ENCODE data around the gene NACC2. TPM values are rescaled to one million over a fixed set of nuclear protein-coding genes. Genes with fewer than 3 reads are reported as not detected.

The NACC2 gene
- total and polyA plus RNA-seq, 2 experiments from 2014 or later = 3.8 to 20.8 TPM

DNA sequence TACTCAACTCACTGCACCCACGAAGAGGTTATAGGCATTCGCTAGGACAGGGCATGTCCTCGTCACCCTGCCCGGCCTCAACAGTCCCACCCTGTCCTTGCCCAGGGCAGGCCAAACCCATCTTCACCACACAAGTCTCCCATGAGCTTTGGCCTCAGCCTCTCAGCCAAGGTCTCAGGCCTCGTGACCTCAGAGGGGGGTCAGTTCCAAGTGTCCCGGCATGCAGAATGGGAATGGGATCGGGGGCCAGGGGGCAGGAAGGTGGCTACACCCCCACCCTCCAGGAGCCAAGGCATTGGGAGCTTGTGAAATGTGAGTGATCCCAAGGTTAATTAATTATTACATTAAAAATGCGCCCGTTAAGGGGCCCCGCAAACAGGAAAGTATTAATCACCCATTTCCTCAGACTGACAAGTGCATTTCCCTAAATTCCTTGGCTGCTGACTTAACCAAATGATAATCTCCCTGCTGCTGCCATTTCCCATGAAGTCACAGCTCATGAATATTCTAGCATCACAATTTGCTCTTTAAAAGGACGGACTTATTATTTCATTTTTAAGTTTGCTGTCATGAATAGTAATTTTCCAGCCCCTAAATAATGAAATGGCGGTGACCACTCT lies 125.9 kb downstream of the NACC2 start:
- no peak for ATAC-seq
- TF ChIP-seq CREB1 (CRISPR knock-in tag; IDR thresholded peaks at IDR 0.05; ENCODE audit: low read depth) (no peak), EZH2 (IDR thresholded peaks at IDR 0.05; ENCODE audit: low read depth, unreplicated experiment) (no peak), JUNB (IDR thresholded peaks at IDR 0.05; ENCODE audit: unreplicated experiment) (no peak), POLR2AphosphoS5 (IDR thresholded peaks at IDR 0.05; ENCODE audit: low read depth) (no peak), EZH2phosphoT487 (IDR thresholded peaks at IDR 0.05; ENCODE audit: unreplicated experiment) (no peak), ZNF331 (CRISPR knock-in tag; IDR thresholded peaks at IDR 0.05; ENCODE audit: low read depth) (no peak), STAT1 (IDR thresholded peaks at IDR 0.05; ENCODE audit: unreplicated experiment) (no peak), NANOG (IDR thresholded peaks at IDR 0.05; ENCODE audit: borderline replicate concordance) (no peak), ZNF114 (CRISPR knock-in tag; IDR thresholded peaks at IDR 0.05) (no peak)
- TF ChIP-seq, protein P1, sequence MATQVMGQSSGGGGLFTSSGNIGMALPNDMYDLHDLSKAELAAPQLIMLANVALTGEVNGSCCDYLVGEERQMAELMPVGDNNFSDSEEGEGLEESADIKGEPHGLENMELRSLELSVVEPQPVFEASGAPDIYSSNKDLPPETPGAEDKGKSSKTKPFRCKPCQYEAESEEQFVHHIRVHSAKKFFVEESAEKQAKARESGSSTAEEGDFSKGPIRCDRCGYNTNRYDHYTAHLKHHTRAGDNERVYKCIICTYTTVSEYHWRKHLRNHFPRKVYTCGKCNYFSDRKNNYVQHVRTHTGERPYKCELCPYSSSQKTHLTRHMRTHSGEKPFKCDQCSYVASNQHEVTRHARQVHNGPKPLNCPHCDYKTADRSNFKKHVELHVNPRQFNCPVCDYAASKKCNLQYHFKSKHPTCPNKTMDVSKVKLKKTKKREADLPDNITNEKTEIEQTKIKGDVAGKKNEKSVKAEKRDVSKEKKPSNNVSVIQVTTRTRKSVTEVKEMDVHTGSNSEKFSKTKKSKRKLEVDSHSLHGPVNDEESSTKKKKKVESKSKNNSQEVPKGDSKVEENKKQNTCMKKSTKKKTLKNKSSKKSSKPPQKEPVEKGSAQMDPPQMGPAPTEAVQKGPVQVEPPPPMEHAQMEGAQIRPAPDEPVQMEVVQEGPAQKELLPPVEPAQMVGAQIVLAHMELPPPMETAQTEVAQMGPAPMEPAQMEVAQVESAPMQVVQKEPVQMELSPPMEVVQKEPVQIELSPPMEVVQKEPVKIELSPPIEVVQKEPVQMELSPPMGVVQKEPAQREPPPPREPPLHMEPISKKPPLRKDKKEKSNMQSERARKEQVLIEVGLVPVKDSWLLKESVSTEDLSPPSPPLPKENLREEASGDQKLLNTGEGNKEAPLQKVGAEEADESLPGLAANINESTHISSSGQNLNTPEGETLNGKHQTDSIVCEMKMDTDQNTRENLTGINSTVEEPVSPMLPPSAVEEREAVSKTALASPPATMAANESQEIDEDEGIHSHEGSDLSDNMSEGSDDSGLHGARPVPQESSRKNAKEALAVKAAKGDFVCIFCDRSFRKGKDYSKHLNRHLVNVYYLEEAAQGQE (IDR thresholded peaks at IDR 0.05; ENCODE audit: unreplicated experiment) = no peak
- TF ChIP-seq, protein P2, sequence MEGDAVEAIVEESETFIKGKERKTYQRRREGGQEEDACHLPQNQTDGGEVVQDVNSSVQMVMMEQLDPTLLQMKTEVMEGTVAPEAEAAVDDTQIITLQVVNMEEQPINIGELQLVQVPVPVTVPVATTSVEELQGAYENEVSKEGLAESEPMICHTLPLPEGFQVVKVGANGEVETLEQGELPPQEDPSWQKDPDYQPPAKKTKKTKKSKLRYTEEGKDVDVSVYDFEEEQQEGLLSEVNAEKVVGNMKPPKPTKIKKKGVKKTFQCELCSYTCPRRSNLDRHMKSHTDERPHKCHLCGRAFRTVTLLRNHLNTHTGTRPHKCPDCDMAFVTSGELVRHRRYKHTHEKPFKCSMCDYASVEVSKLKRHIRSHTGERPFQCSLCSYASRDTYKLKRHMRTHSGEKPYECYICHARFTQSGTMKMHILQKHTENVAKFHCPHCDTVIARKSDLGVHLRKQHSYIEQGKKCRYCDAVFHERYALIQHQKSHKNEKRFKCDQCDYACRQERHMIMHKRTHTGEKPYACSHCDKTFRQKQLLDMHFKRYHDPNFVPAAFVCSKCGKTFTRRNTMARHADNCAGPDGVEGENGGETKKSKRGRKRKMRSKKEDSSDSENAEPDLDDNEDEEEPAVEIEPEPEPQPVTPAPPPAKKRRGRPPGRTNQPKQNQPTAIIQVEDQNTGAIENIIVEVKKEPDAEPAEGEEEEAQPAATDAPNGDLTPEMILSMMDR (conservative IDR thresholded peaks at IDR 0.05; ENCODE audit: low read depth in 2 of 2) = no peak
- TF ChIP-seq, protein P3, sequence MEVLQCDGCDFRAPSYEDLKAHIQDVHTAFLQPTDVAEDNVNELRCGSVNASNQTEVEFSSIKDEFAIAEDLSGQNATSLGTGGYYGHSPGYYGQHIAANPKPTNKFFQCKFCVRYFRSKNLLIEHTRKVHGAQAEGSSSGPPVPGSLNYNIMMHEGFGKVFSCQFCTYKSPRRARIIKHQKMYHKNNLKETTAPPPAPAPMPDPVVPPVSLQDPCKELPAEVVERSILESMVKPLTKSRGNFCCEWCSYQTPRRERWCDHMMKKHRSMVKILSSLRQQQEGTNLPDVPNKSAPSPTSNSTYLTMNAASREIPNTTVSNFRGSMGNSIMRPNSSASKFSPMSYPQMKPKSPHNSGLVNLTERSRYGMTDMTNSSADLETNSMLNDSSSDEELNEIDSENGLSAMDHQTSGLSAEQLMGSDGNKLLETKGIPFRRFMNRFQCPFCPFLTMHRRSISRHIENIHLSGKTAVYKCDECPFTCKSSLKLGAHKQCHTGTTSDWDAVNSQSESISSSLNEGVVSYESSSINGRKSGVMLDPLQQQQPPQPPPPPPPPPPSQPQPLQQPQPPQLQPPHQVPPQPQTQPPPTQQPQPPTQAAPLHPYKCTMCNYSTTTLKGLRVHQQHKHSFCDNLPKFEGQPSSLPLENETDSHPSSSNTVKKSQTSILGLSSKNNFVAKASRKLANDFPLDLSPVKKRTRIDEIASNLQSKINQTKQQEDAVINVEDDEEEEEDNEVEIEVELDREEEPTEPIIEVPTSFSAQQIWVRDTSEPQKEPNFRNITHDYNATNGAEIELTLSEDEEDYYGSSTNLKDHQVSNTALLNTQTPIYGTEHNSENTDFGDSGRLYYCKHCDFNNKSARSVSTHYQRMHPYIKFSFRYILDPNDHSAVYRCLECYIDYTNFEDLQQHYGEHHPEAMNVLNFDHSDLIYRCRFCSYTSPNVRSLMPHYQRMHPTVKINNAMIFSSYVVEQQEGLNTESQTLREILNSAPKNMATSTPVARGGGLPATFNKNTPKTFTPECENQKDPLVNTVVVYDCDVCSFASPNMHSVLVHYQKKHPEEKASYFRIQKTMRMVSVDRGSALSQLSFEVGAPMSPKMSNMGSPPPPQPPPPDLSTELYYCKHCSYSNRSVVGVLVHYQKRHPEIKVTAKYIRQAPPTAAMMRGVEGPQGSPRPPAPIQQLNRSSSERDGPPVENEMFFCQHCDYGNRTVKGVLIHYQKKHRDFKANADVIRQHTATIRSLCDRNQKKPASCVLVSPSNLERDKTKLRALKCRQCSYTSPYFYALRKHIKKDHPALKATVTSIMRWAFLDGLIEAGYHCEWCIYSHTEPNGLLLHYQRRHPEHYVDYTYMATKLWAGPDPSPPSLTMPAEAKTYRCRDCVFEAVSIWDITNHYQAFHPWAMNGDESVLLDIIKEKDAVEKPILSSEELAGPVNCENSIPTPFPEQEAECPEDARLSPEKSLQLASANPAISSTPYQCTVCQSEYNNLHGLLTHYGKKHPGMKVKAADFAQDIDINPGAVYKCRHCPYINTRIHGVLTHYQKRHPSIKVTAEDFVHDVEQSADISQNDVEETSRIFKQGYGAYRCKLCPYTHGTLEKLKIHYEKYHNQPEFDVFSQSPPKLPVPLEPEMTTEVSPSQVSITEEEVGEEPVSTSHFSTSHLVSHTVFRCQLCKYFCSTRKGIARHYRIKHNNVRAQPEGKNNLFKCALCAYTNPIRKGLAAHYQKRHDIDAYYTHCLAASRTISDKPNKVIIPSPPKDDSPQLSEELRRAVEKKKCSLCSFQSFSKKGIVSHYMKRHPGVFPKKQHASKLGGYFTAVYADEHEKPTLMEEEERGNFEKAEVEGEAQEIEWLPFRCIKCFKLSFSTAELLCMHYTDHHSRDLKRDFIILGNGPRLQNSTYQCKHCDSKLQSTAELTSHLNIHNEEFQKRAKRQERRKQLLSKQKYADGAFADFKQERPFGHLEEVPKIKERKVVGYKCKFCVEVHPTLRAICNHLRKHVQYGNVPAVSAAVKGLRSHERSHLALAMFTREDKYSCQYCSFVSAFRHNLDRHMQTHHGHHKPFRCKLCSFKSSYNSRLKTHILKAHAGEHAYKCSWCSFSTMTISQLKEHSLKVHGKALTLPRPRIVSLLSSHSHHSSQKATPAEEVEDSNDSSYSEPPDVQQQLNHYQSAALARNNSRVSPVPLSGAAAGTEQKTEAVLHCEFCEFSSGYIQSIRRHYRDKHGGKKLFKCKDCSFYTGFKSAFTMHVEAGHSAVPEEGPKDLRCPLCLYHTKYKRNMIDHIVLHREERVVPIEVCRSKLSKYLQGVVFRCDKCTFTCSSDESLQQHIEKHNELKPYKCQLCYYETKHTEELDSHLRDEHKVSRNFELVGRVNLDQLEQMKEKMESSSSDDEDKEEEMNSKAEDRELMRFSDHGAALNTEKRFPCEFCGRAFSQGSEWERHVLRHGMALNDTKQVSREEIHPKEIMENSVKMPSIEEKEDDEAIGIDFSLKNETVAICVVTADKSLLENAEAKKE (CRISPR knock-in tag; IDR thresholded peaks at IDR 0.05) = no peak
- TF ChIP-seq, protein P4, sequence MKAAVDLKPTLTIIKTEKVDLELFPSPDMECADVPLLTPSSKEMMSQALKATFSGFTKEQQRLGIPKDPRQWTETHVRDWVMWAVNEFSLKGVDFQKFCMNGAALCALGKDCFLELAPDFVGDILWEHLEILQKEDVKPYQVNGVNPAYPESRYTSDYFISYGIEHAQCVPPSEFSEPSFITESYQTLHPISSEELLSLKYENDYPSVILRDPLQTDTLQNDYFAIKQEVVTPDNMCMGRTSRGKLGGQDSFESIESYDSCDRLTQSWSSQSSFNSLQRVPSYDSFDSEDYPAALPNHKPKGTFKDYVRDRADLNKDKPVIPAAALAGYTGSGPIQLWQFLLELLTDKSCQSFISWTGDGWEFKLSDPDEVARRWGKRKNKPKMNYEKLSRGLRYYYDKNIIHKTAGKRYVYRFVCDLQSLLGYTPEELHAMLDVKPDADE (IDR thresholded peaks at IDR 0.05) = no peak

More for the DNA sequence above, 125.9 kb downstream of the NACC2 start:
- Histone ChIP-seq H3K36me3 (ENCODE audit: insufficient read depth) (no peaks in the 10 kb centered on the region), H3K4me2 (no peak overlapping the region), H3K4me3 (no peak overlapping the region), H3K79me2 (replicated peaks; ENCODE audit: insufficient read depth) (no peaks in the 10 kb centered on the region), H3K4me1 (ENCODE audit: insufficient read depth) (no peaks in the 10 kb centered on the region), H3K9me2 (ENCODE audit: insufficient read depth) (no peaks in the 10 kb centered on the region), H4K20me1 (replicated peaks; ENCODE audit: insufficient read depth) (peaks cover 3% of the 10 kb centered on the region; the same call in 1 of the 2 replicates), H3K27ac (ENCODE audit: low read depth) (no peak overlapping the region), H2AFZ (no peak overlapping the region), H3K27me3 (ENCODE audit: insufficient read depth) (no peaks in the 10 kb centered on the region), H3F3A (replicated peaks; ENCODE audit: low read depth) (no peaks in the 10 kb centered on the region; the same call in 1 of the 2 replicates)
- DNase-seq (ENCODE audit: low spot score) = no peak
- Mint-ChIP-seq H3K4me1 (peaks cover 27% of the 10 kb centered on the region), H3K36me3 (ENCODE audit: low read depth) (no peaks in the 10 kb centered on the region), H3K9me3 (no peaks in the 10 kb centered on the region), H3K27ac (no peak overlapping the region), H3K4me3 (no peak overlapping the region), H3K27me3 (ENCODE audit: insufficient read depth, low read depth, poor library complexity) (peaks cover 15% of the 10 kb centered on the region)
